ENCODE measurements around the gene HPCAL1. TPM values are rescaled to one million over a fixed set of nuclear protein-coding genes. Genes with fewer than 3 reads are reported as not detected.

HPCAL1 gene
- total and polyA plus RNA-seq, 4 experiments from 2014 or later = 77.1 to 114 (median 90.4) TPM

- CTCF ChIA-PET (ENCODE audit: partially characterized antibody) = interaction anchor here (2.1 kb wide), 1 partner anchor 85 kb away, joined by 8 read pairs; no protein-coding TSS in a partner anchor
- POLR2A ChIA-PET (ENCODE audit: partially characterized antibody) = interaction anchor here (1.1 to 2.0 kb wide), 3 partner anchors 9 to 19 kb away, joined by 3 to 6 read pairs (median 4); no protein-coding TSS in a partner anchor
- Histone ChIP-seq H3K4me1 (ENCODE audit: insufficient read depth, low read length) (peaks cover 41% of the 10 kb centered on the region), H3K4me3 (ENCODE audit: low read length in 2 of 2) (no peak overlapping the region), H3K36me3 (ENCODE audit: insufficient read depth, low read length) (peaks cover 7% of the 10 kb centered on the region), H3K27me3 (ENCODE audit: insufficient read depth, low read length) (no peaks in the 10 kb centered on the region), H3K9me3 (ENCODE audit: control insufficient read depth in 1 of 2, low read length in 2 of 2) (no peaks in the 10 kb centered on the region), H3K27ac (ENCODE audit: low read depth, low read length) (no peak overlapping the region)
- Mint-ChIP-seq H3K4me1 (peaks cover 43 to 87% (median 65%) of the 10 kb centered on the region in 4 donors), H3K36me3 (peaks cover 9 to 16% of the 10 kb centered on the region in 2 donors), H3K9me3 (peaks cover 0 to 2% (median 0%) of the 10 kb centered on the region in 8 donors), H3K27me3 (no peaks in the 10 kb centered on the region), H3K4me3 (no peak overlapping the region), H3K27ac (peak overlapping the region in 2 of 7 donors; percentile 3 to 82)
- intact Hi-C loops (cut with micrococcal nuclease) = no loop called here
- no peak for DNase-seq
Measured at GRCh38 chr2:10322973-10323372, 20.3 kb downstream of the HPCAL1 start.

DNA sequence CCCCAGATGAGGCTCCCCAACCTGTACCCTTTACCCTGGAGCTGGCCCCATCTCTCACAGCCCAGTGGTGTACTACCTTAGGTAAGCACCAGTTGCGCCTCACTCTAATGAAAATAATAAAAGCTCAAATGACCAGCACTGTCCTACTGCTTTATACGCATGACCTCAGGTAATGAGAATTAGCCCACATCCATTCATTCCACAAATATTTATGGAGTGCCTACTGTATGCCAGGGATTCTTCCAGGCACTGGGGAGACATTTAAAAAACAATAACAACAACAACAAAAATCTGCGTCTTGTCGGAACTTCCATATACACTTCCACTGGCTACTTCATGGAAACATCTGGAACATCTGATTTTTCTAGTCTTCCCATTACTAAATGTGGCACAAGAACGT lies 20.8 kb downstream of the HPCAL1 start:
- peaks cover 7% of the 10 kb centered on the region for H3K36me3 ChIP-seq (ENCODE audit: insufficient read depth, low read length)
- intact Hi-C loops (cut with micrococcal nuclease) = no loop called here
- Mint-ChIP-seq H3K27me3 (no peaks in the 10 kb centered on the region), H3K4me1 (peaks cover 47 to 91% (median 66%) of the 10 kb centered on the region in 4 donors), H3K4me3 (no peak overlapping the region), H3K36me3 (peaks cover 9 to 16% of the 10 kb centered on the region in 2 donors), H3K9me3 (peaks cover 0 to 2% (median 0%) of the 10 kb centered on the region in 8 donors), H3K27ac (peak overlapping the region in 4 of 7 donors; percentile 13 to 82 (median 62))
- POLR2A ChIA-PET (ENCODE audit: partially characterized antibody) = interaction anchor here (1.8 to 2.0 kb wide), 2 partner anchors 16 to 20 kb away, joined by 4 to 6 read pairs; no protein-coding TSS in a partner anchor
- H3K4me1 ChIP-seq (ENCODE audit: insufficient read depth, low read length) = peaks cover 46% of the 10 kb centered on the region
- no peak overlapping the region for H3K27ac ChIP-seq (ENCODE audit: low read depth, low read length)
- DNase-seq = no peak
- no peaks in the 10 kb centered on the region for H3K9me3 ChIP-seq (ENCODE audit: control insufficient read depth in 1 of 2, low read length in 2 of 2)
- no peak overlapping the region for H3K4me3 ChIP-seq (ENCODE audit: low read length in 2 of 2)
- H3K27me3 ChIP-seq (ENCODE audit: insufficient read depth, low read length) = no peaks in the 10 kb centered on the region
- CTCF ChIA-PET (ENCODE audit: partially characterized antibody) = interaction anchor here (2.1 to 9.7 kb wide), 2 partner anchors 18 to 85 kb away, joined by 8 to 150 read pairs; partner anchors contain the start of gene HPCAL1

DNA sequence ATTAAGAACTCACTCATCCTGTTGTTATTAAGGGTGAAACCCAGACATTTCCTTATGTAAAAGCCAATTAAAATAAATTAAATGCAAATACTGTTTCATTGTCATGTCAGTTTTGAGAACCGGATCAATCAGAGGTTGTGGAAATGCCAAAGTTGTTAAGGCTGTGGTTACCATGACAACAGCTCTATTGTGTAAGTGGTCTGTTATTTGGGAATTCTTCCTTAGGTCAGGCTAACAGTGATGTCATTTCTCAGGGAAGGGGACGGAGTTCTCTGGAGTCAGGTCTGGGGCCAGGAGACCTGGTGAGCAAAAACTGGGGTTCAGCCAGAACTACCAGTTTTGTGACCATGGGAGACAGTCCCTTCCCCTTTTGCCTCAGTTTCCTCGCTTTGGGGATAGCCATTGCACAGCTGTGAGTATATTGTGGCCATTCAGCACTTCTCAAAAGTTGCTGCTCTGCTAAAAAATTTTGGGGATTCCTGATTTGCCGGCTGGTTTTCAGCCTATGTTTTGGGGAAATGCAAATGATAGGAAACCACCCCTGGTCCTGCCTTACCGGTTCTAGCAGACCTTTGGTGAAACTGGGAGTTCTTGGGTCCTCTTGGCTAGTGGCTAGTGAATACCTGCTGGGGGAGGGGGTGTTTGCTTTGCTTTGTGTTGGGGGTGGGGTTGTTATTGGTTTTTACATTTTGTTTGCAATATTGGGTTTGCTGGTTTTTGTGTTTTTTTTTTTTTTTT lies 21.6 kb downstream of the HPCAL1 start:
- peaks cover 49% of the 10 kb centered on the region for H3K4me1 ChIP-seq (ENCODE audit: insufficient read depth, low read length)
- DNase-seq = no peak
- H3K4me3 ChIP-seq (ENCODE audit: low read length in 2 of 2) = no peak overlapping the region
- no peaks in the 10 kb centered on the region for H3K27me3 Mint-ChIP-seq
- H3K4me3 Mint-ChIP-seq = peak overlapping the region in 1 of 8 donors; percentile 44
- H3K9me3 ChIP-seq (ENCODE audit: control insufficient read depth in 1 of 2, low read length in 2 of 2) = no peaks in the 10 kb centered on the region
- peaks cover 0 to 2% (median 0%) of the 10 kb centered on the region in 8 donors for H3K9me3 Mint-ChIP-seq
- ChIA-PET CTCF (ENCODE audit: partially characterized antibody) (interaction anchor here (2.1 to 9.7 kb wide), 2 partner anchors 19 to 84 kb away, joined by 8 to 150 read pairs; partner anchors contain the start of gene HPCAL1), POLR2A (ENCODE audit: partially characterized antibody) (interaction anchor here (2.0 kb wide), 1 partner anchor 17 kb away, joined by 6 read pairs; no protein-coding TSS in a partner anchor)
- H3K36me3 Mint-ChIP-seq = peaks cover 9 to 16% of the 10 kb centered on the region in 2 donors
- H3K4me1 Mint-ChIP-seq = peaks cover 50 to 91% (median 68%) of the 10 kb centered on the region in 4 donors
- no peak overlapping the region for H3K27ac ChIP-seq (ENCODE audit: low read depth, low read length)
- H3K27ac Mint-ChIP-seq = peak overlapping the region; percentile 17 to 79 (median 57)
- peaks cover 7% of the 10 kb centered on the region for H3K36me3 ChIP-seq (ENCODE audit: insufficient read depth, low read length)
- intact Hi-C loops (cut with micrococcal nuclease) = no loop called here
- no peaks in the 10 kb centered on the region for H3K27me3 ChIP-seq (ENCODE audit: insufficient read depth, low read length)

- Histone ChIP-seq H3K4me1 (ENCODE audit: insufficient read depth, low read length) (peaks cover 62% of the 10 kb centered on the region), H3K27me3 (ENCODE audit: insufficient read depth, low read length) (no peaks in the 10 kb centered on the region), H3K27ac (ENCODE audit: low read depth, low read length) (no peak overlapping the region), H3K9me3 (ENCODE audit: control insufficient read depth in 1 of 2, low read length in 2 of 2) (no peaks in the 10 kb centered on the region), H3K36me3 (ENCODE audit: insufficient read depth, low read length) (peaks cover 7% of the 10 kb centered on the region), H3K4me3 (ENCODE audit: low read length in 2 of 2) (no peak overlapping the region)
- H3K27me3 Mint-ChIP-seq = no peaks in the 10 kb centered on the region
- intact Hi-C loops (cut with micrococcal nuclease) = no loop called here
- peaks cover 55 to 94% (median 70%) of the 10 kb centered on the region in 4 donors for H3K4me1 Mint-ChIP-seq
- DNase-seq = no peak
- peaks cover 0 to 2% (median 0%) of the 10 kb centered on the region in 8 donors for H3K9me3 Mint-ChIP-seq
- peak overlapping the region; percentile 71 to 97 (median 87) for H3K27ac Mint-ChIP-seq
- ChIA-PET POLR2A (ENCODE audit: partially characterized antibody) (interaction anchor here (10.2 kb wide), 1 partner anchor 21 kb away, joined by 362 read pairs; the partner anchor contains the start of gene HPCAL1), CTCF (ENCODE audit: partially characterized antibody) (interaction anchor here (9.7 kb wide), 1 partner anchor 20 kb away, joined by 150 read pairs; the partner anchor contains the start of gene HPCAL1)
- H3K4me3 Mint-ChIP-seq = peak overlapping the region in 2 of 8 donors; percentile 36 to 39
- peaks cover 9 to 16% of the 10 kb centered on the region in 2 donors for H3K36me3 Mint-ChIP-seq
Measured at GRCh38 chr2:10325278-10326145, 22.8 kb downstream of the HPCAL1 start.

DNA sequence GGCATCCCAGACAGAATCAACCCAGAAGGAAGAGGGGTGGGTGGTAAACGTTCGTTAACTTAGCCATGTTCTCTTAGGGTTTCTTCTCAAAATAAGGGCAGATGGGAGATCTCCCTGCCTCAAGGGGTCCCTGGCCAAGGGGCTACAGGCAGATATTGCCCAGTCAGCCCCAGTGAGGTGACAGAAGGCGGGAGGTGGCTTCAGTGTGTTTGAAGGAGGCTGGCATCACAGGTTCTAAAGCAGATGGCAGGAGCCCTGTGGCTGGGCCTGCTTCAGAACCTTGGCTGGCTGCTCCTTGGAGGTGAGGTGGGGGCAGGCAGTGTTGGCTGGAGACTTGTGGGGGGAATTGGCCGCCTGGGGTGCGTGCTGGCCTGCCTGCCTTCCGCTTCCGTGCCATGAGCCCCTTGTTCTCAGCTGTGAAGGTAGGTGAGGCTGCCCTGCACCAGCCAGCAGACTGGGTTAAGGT lies 23.5 kb downstream of the HPCAL1 start:
- no peak for DNase-seq
- Histone ChIP-seq H3K36me3 (ENCODE audit: insufficient read depth, low read length) (peaks cover 7% of the 10 kb centered on the region), H3K27me3 (ENCODE audit: insufficient read depth, low read length) (no peaks in the 10 kb centered on the region), H3K27ac (ENCODE audit: low read depth, low read length) (no peak overlapping the region), H3K4me1 (ENCODE audit: insufficient read depth, low read length) (peaks cover 66% of the 10 kb centered on the region), H3K4me3 (ENCODE audit: low read length in 2 of 2) (no peak overlapping the region), H3K9me3 (ENCODE audit: control insufficient read depth in 1 of 2, low read length in 2 of 2) (no peaks in the 10 kb centered on the region)
- intact Hi-C loops (cut with micrococcal nuclease) = no loop called here
- Mint-ChIP-seq H3K4me3 (peak overlapping the region in 2 of 8 donors; percentile 36 to 47), H3K9me3 (no peaks in the 10 kb centered on the region), H3K4me1 (peaks cover 57 to 96% (median 72%) of the 10 kb centered on the region in 4 donors), H3K36me3 (peaks cover 10 to 11% of the 10 kb centered on the region in 2 donors), H3K27ac (peak overlapping the region; percentile 40 to 97 (median 87)), H3K27me3 (no peaks in the 10 kb centered on the region)
- ChIA-PET POLR2A (ENCODE audit: partially characterized antibody) (interaction anchor here (10.2 kb wide), 1 partner anchor 22 kb away, joined by 362 read pairs; the partner anchor contains the start of gene HPCAL1), CTCF (ENCODE audit: partially characterized antibody) (interaction anchor here (1.2 to 9.7 kb wide), 2 partner anchors 9 to 21 kb away, joined by 5 to 150 read pairs; partner anchors contain the start of gene HPCAL1)

- H3K27ac Mint-ChIP-seq = peak overlapping the region; percentile 40 to 97 (median 89)
- H3K4me3 Mint-ChIP-seq = peak overlapping the region in 3 of 8 donors; percentile 10 to 49 (median 36)
- intact Hi-C loops (cut with micrococcal nuclease) = no loop called here
- H3K36me3 Mint-ChIP-seq = peaks cover 9 to 16% of the 10 kb centered on the region in 2 donors
- ChIA-PET POLR2A (ENCODE audit: partially characterized antibody) (interaction anchor here (1.5 to 10.2 kb wide), 3 partner anchors 9 to 56 kb away, joined by 4 to 362 read pairs (median 8); partner anchors contain the start of gene HPCAL1), CTCF (ENCODE audit: partially characterized antibody) (interaction anchor here (1.2 to 9.7 kb wide), 4 partner anchors 10 to 108 kb away, joined by 4 to 150 read pairs (median 40); partner anchors contain the start of gene HPCAL1)
- H3K4me1 ChIP-seq (ENCODE audit: insufficient read depth, low read length) = peaks cover 74% of the 10 kb centered on the region
- H3K4me1 Mint-ChIP-seq = peaks cover 57 to 97% (median 80%) of the 10 kb centered on the region in 4 donors
- peaks cover 7% of the 10 kb centered on the region for H3K36me3 ChIP-seq (ENCODE audit: insufficient read depth, low read length)
- H3K27me3 ChIP-seq (ENCODE audit: insufficient read depth, low read length) = no peaks in the 10 kb centered on the region
- DNase-seq = no peak
- H3K27me3 Mint-ChIP-seq = no peaks in the 10 kb centered on the region
- no peaks in the 10 kb centered on the region for H3K9me3 ChIP-seq (ENCODE audit: control insufficient read depth in 1 of 2, low read length in 2 of 2)
- H3K4me3 ChIP-seq (ENCODE audit: low read length in 2 of 2) = no peak overlapping the region
- no peak overlapping the region for H3K27ac ChIP-seq (ENCODE audit: low read depth, low read length)
- no peaks in the 10 kb centered on the region for H3K9me3 Mint-ChIP-seq
Measured at GRCh38 chr2:10326707-10327594, 24.2 kb downstream of the HPCAL1 start.
